ENCODE measurements around the gene CCR9. TPM values are rescaled to one million over a fixed set of nuclear protein-coding genes. Genes with fewer than 3 reads are reported as not detected.

CCR9 gene, protein sequence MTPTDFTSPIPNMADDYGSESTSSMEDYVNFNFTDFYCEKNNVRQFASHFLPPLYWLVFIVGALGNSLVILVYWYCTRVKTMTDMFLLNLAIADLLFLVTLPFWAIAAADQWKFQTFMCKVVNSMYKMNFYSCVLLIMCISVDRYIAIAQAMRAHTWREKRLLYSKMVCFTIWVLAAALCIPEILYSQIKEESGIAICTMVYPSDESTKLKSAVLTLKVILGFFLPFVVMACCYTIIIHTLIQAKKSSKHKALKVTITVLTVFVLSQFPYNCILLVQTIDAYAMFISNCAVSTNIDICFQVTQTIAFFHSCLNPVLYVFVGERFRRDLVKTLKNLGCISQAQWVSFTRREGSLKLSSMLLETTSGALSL
- not detected in 2 replicates for total RNA-seq (2014; rRNA removed; shearing (Covaris generic))
- not detected in 2 replicates for polyA plus RNA-seq (2016; fragmentation: Nextera tagmentation; extraction: Ambion mirVana)
- long read RNA-seq, result 0 reads

DNA sequence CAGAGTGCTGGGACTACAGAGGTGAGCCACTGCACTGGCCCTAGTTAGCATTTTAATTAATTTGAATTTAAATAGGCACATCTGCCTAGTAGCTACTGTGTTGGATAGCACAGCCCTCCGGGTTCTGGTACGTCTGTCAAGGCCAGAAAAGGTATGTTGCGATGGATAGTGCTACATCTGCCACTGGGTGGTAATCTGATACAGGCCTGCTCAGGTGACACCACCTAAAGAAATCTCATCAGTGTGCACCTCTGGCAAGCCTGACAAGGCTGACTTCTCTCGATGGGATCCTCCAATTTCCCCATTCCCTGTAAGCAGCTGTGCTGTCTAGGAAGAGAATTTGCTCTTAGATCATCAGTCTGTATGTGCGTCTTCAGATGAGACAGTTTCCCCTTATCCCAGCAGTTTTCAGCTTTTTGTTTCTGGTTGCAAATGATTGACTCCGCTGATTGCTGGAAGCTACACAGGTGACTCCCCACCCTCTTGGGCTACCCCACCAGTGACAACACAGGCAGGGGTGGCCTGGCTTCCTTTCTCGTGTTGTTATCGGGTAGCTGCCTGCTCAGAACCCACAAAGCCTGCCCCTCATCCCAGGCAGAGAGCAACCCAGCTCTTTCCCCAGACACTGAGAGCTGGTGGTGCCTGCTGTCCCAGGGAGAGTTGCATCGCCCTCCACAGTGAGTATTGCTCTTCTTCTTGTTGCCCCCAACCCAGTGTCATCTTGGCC, at the start of gene CCR9:
Gene CCR9 (plus strand): TSS at position 565 of the 727 bp plus-strand sequence. CDS start 8,391 bp downstream, outside the sequence.
- no peak within 1 kb of the TSS for H3K4me3 Mint-ChIP-seq
- H3K4me2 ChIP-seq, result no peak within 1 kb of the TSS
- TF ChIP-seq STAT1 (IDR thresholded peaks at IDR 0.05; ENCODE audit: unreplicated experiment), result no peak
- TF ChIP-seq, protein P1, sequence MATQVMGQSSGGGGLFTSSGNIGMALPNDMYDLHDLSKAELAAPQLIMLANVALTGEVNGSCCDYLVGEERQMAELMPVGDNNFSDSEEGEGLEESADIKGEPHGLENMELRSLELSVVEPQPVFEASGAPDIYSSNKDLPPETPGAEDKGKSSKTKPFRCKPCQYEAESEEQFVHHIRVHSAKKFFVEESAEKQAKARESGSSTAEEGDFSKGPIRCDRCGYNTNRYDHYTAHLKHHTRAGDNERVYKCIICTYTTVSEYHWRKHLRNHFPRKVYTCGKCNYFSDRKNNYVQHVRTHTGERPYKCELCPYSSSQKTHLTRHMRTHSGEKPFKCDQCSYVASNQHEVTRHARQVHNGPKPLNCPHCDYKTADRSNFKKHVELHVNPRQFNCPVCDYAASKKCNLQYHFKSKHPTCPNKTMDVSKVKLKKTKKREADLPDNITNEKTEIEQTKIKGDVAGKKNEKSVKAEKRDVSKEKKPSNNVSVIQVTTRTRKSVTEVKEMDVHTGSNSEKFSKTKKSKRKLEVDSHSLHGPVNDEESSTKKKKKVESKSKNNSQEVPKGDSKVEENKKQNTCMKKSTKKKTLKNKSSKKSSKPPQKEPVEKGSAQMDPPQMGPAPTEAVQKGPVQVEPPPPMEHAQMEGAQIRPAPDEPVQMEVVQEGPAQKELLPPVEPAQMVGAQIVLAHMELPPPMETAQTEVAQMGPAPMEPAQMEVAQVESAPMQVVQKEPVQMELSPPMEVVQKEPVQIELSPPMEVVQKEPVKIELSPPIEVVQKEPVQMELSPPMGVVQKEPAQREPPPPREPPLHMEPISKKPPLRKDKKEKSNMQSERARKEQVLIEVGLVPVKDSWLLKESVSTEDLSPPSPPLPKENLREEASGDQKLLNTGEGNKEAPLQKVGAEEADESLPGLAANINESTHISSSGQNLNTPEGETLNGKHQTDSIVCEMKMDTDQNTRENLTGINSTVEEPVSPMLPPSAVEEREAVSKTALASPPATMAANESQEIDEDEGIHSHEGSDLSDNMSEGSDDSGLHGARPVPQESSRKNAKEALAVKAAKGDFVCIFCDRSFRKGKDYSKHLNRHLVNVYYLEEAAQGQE (IDR thresholded peaks at IDR 0.05; ENCODE audit: unreplicated experiment), result no peak
- TF ChIP-seq, protein P2, sequence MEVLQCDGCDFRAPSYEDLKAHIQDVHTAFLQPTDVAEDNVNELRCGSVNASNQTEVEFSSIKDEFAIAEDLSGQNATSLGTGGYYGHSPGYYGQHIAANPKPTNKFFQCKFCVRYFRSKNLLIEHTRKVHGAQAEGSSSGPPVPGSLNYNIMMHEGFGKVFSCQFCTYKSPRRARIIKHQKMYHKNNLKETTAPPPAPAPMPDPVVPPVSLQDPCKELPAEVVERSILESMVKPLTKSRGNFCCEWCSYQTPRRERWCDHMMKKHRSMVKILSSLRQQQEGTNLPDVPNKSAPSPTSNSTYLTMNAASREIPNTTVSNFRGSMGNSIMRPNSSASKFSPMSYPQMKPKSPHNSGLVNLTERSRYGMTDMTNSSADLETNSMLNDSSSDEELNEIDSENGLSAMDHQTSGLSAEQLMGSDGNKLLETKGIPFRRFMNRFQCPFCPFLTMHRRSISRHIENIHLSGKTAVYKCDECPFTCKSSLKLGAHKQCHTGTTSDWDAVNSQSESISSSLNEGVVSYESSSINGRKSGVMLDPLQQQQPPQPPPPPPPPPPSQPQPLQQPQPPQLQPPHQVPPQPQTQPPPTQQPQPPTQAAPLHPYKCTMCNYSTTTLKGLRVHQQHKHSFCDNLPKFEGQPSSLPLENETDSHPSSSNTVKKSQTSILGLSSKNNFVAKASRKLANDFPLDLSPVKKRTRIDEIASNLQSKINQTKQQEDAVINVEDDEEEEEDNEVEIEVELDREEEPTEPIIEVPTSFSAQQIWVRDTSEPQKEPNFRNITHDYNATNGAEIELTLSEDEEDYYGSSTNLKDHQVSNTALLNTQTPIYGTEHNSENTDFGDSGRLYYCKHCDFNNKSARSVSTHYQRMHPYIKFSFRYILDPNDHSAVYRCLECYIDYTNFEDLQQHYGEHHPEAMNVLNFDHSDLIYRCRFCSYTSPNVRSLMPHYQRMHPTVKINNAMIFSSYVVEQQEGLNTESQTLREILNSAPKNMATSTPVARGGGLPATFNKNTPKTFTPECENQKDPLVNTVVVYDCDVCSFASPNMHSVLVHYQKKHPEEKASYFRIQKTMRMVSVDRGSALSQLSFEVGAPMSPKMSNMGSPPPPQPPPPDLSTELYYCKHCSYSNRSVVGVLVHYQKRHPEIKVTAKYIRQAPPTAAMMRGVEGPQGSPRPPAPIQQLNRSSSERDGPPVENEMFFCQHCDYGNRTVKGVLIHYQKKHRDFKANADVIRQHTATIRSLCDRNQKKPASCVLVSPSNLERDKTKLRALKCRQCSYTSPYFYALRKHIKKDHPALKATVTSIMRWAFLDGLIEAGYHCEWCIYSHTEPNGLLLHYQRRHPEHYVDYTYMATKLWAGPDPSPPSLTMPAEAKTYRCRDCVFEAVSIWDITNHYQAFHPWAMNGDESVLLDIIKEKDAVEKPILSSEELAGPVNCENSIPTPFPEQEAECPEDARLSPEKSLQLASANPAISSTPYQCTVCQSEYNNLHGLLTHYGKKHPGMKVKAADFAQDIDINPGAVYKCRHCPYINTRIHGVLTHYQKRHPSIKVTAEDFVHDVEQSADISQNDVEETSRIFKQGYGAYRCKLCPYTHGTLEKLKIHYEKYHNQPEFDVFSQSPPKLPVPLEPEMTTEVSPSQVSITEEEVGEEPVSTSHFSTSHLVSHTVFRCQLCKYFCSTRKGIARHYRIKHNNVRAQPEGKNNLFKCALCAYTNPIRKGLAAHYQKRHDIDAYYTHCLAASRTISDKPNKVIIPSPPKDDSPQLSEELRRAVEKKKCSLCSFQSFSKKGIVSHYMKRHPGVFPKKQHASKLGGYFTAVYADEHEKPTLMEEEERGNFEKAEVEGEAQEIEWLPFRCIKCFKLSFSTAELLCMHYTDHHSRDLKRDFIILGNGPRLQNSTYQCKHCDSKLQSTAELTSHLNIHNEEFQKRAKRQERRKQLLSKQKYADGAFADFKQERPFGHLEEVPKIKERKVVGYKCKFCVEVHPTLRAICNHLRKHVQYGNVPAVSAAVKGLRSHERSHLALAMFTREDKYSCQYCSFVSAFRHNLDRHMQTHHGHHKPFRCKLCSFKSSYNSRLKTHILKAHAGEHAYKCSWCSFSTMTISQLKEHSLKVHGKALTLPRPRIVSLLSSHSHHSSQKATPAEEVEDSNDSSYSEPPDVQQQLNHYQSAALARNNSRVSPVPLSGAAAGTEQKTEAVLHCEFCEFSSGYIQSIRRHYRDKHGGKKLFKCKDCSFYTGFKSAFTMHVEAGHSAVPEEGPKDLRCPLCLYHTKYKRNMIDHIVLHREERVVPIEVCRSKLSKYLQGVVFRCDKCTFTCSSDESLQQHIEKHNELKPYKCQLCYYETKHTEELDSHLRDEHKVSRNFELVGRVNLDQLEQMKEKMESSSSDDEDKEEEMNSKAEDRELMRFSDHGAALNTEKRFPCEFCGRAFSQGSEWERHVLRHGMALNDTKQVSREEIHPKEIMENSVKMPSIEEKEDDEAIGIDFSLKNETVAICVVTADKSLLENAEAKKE (CRISPR knock-in tag; IDR thresholded peaks at IDR 0.05), result no peak
- TF ChIP-seq EZH2phosphoT487 (IDR thresholded peaks at IDR 0.05; ENCODE audit: unreplicated experiment), result no peak
- no peak for TF ChIP-seq POLR2AphosphoS5 (IDR thresholded peaks at IDR 0.05; ENCODE audit: low read depth)
- TF ChIP-seq, protein P3, sequence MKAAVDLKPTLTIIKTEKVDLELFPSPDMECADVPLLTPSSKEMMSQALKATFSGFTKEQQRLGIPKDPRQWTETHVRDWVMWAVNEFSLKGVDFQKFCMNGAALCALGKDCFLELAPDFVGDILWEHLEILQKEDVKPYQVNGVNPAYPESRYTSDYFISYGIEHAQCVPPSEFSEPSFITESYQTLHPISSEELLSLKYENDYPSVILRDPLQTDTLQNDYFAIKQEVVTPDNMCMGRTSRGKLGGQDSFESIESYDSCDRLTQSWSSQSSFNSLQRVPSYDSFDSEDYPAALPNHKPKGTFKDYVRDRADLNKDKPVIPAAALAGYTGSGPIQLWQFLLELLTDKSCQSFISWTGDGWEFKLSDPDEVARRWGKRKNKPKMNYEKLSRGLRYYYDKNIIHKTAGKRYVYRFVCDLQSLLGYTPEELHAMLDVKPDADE (IDR thresholded peaks at IDR 0.05), result no peak
- H4K20me1 ChIP-seq (replicated peaks; ENCODE audit: insufficient read depth), result no peaks in the 10 kb centered on the region
- peak within 1 kb of the TSS; percentile 21; the same call in 1 of the 2 replicates for H3K27ac Mint-ChIP-seq
- no peak within 1 kb of the TSS for H2AFZ ChIP-seq
- no peak within 1 kb of the TSS for H3K27ac ChIP-seq (ENCODE audit: low read depth)
- no peaks in the 10 kb centered on the region; the same call in 1 of the 2 replicates for H3K4me1 ChIP-seq (ENCODE audit: insufficient read depth)
- no peaks in the 10 kb centered on the region for H3K79me2 ChIP-seq (replicated peaks; ENCODE audit: insufficient read depth)
- H3K27me3 ChIP-seq (ENCODE audit: insufficient read depth), result no peaks in the 10 kb centered on the region
- no peaks in the 10 kb centered on the region for H3K9me2 ChIP-seq (ENCODE audit: insufficient read depth)
- ATAC-seq (peak; percentile 81), DNase-seq (ENCODE audit: low spot score) (peak; percentile 18)
- H3F3A ChIP-seq (replicated peaks; ENCODE audit: low read depth), result no peaks in the 10 kb centered on the region
- H3K27me3 Mint-ChIP-seq (ENCODE audit: insufficient read depth, low read depth, poor library complexity), result peaks cover 4% of the 10 kb centered on the region
- H3K9me3 Mint-ChIP-seq, result no peaks in the 10 kb centered on the region
- no peaks in the 10 kb centered on the region for H3K36me3 Mint-ChIP-seq (ENCODE audit: low read depth)
- H3K36me3 ChIP-seq (ENCODE audit: insufficient read depth), result no peaks in the 10 kb centered on the region
- H3K4me3 ChIP-seq, result no peak within 1 kb of the TSS
- peaks cover 10% of the 10 kb centered on the region; the same call in 2 of the 3 replicates for H3K4me1 Mint-ChIP-seq

Data from GM23338 (cell line).